GM10248 (cell line): Measurements from ENCODE around the gene TSPAN18.

Source experiments
- CTCF ChIA-PET: fragments of 300-600 bp; sonication (Branson Sonifier 250); formaldehyde crosslinking; extraction: SDS; loops from one replicate; lab custom pipeline; 2021; ENCODE audit warnings: antibody characterized with exemption; lab: Yijun Ruan, JAX
- POLR2A ChIA-PET: fragments of 350-650 bp; sonication (Branson Sonifier 250); formaldehyde crosslinking; extraction: SDS; loops from one replicate; lab custom pipeline; 2020; ENCODE audit warnings: antibody characterized with exemption; lab: Yijun Ruan, JAX
- DNase-seq: peaks from one replicate; pipeline ENCODE4 v3.0.0; 2012; ENCODE audit errors: extremely low spot score
- CTCF ChIP-seq: IDR thresholded peaks from 2 replicates; pipeline ENCODE4 v1.5.1; 2012; ENCODE audit warnings: mild to moderate bottlenecking, low read depth; ENCODE audit errors: extremely low read depth, missing control alignments, control extremely low read depth

TSPAN18 gene

GRCh38 chr11:44726283-44727113, at the start of gene TSPAN18:
TSS of gene TSPAN18 (plus strand) at chr11:44726962. CDS start at chr11:44906417, 179,455 bp downstream.
- no peak for TF ChIP-seq CTCF
- POLR2A ChIA-PET, result no interaction called here
- CTCF ChIA-PET, result interaction anchor here (0.6 to 1.5 kb wide), 12 partner anchors 9 to 210 kb away, joined by 3 to 6 read pairs (median 4); no protein-coding TSS in a partner anchor
- DNase-seq, result peak; percentile 86

- CTCF ChIA-PET, result no interaction called here
Observed at GRCh38 chr11:44680982-44681597, 45.7 kb upstream of the TSPAN18 start.

GRCh38 chr11:44681698-44682097, 45.1 kb upstream of the TSPAN18 start:
- no peak for TF ChIP-seq CTCF
- no peak for DNase-seq
- ChIA-PET POLR2A (no interaction called here), CTCF (no interaction called here)

More at GRCh38 chr11:44680982-44681597, 45.7 kb upstream of the TSPAN18 start:
- POLR2A ChIA-PET, result no interaction called here
- DNase-seq, result no peak
- TF ChIP-seq CTCF, result no peak

GRCh38 chr11:44684859-44685281, 41.9 kb upstream of the TSPAN18 start:
- no peak for DNase-seq
- CTCF ChIA-PET, result no interaction called here
- POLR2A ChIA-PET, result no interaction called here
- no peak for TF ChIP-seq CTCF

- TF ChIP-seq CTCF, result no peak
- CTCF ChIA-PET, result interaction anchor here (1.0 kb wide), 1 partner anchor 9 kb away, joined by 3 read pairs; no protein-coding TSS in a partner anchor
Observed at GRCh38 chr11:44687388-44687787, 39.4 kb upstream of the TSPAN18 start.

GRCh38 chr11:44689265-44689664, 37.5 kb upstream of the TSPAN18 start:
- CTCF ChIA-PET, result no interaction called here
- no peak for TF ChIP-seq CTCF
- POLR2A ChIA-PET, result no interaction called here
- no peak for DNase-seq

More at GRCh38 chr11:44687388-44687787, 39.4 kb upstream of the TSPAN18 start:
- POLR2A ChIA-PET, result no interaction called here
- no peak for DNase-seq
